H9 (cell line): ENCODE measurements around the gene LARGE1. TPM values are rescaled to one million over a fixed set of nuclear protein-coding genes. Genes with fewer than 3 reads are reported as not detected.

Experiments
- DNase-seq: peaks from one replicate; pipeline ENCODE4 v3.0.0-alpha.2; 2017
- H2AFZ ChIP-seq: one replicate; pipeline ENCODE4 v1.6.1; 2013; ENCODE audit warnings: mild to moderate bottlenecking, low read length, control low read depth, moderate library complexity
- H2AK5ac ChIP-seq: 2 replicates; pipeline ENCODE4 v1.6.1; 2013; ENCODE audit warnings: low read length, control low read depth, mixed read lengths; ENCODE audit not compliant: insufficient read length
- H2BK120ac ChIP-seq: one replicate; pipeline ENCODE4 v1.6.1; 2013; ENCODE audit warnings: low read depth, mild to moderate bottlenecking, low read length, control low read depth, inconsistent platforms; ENCODE audit not compliant: poor library complexity, severe bottlenecking
- H2BK12ac ChIP-seq: 2 replicates; pipeline ENCODE4 v1.6.1; 2013; ENCODE audit warnings: low read length, control low read depth, mixed read lengths, low read depth; ENCODE audit not compliant: insufficient read length
- H2BK15ac ChIP-seq: 2 replicates; pipeline ENCODE4 v1.6.1; 2013; ENCODE audit warnings: low read depth, low read length, control low read depth
- H2BK20ac ChIP-seq: one replicate; pipeline ENCODE4 v1.6.1; 2013; ENCODE audit warnings: low read depth, mild to moderate bottlenecking, low read length, control low read depth, inconsistent platforms; ENCODE audit not compliant: poor library complexity, severe bottlenecking
- H2BK5ac ChIP-seq: 2 replicates; pipeline ENCODE4 v1.6.1; 2013; ENCODE audit warnings: low read length, control low read depth, mixed read lengths; ENCODE audit not compliant: insufficient read length
- H3K14ac ChIP-seq: 2 replicates; pipeline ENCODE4 v1.6.1; 2013; ENCODE audit warnings: low read length, control low read depth; ENCODE audit not compliant: insufficient read depth
- H3K18ac ChIP-seq: 2 replicates; pipeline ENCODE4 v1.6.1; 2013; ENCODE audit warnings: low read depth, mild to moderate bottlenecking, mixed read lengths, low read length, control low read depth; ENCODE audit not compliant: insufficient read length
- H3K23ac ChIP-seq: 2 replicates; pipeline ENCODE4 v1.6.1; 2013; ENCODE audit warnings: low read length, control low read depth, mixed read lengths, low read depth; ENCODE audit not compliant: insufficient read length
- H3K23me2 ChIP-seq: 2 replicates; pipeline ENCODE4 v1.6.1; 2013; ENCODE audit warnings: low read depth, mild to moderate bottlenecking, mixed read lengths, low read length, control low read depth; ENCODE audit not compliant: insufficient read length, poor library complexity, severe bottlenecking
- H3K27ac ChIP-seq: 2 replicates; pipeline ENCODE4 v1.5.1; 2013; ENCODE audit warnings: low read length, control low read depth, mixed read lengths, low read depth; ENCODE audit not compliant: insufficient read length
- H3K27me3 ChIP-seq: 2 replicates; pipeline ENCODE4 v1.6.1; 2013; ENCODE audit warnings: low read length, control low read depth, inconsistent platforms; ENCODE audit not compliant: insufficient read depth
- H3K4ac ChIP-seq: 2 replicates; pipeline ENCODE4 v1.6.1; 2013; ENCODE audit warnings: low read depth, mild to moderate bottlenecking, control low read depth, inconsistent platforms, low read length, moderate library complexity
- H3K4me1 ChIP-seq: 2 replicates; pipeline ENCODE4 v1.6.1; 2013; ENCODE audit warnings: low read length, control low read depth, inconsistent platforms; ENCODE audit not compliant: insufficient read depth
- H3K4me2 ChIP-seq: 2 replicates; pipeline ENCODE4 v1.6.1; 2013; ENCODE audit warnings: low read length, control low read depth, mixed read lengths; ENCODE audit not compliant: insufficient read length, insufficient read depth
- H3K56ac ChIP-seq: 2 replicates; pipeline ENCODE4 v1.6.1; 2013; ENCODE audit warnings: low read depth, mild to moderate bottlenecking, mixed read lengths, low read length, control low read depth; ENCODE audit not compliant: insufficient read length
- H3K79me1 ChIP-seq: 2 replicates; pipeline ENCODE4 v1.6.1; 2013; ENCODE audit warnings: low read depth, mild to moderate bottlenecking, moderate library complexity, low read length, control low read depth, inconsistent platforms; ENCODE audit not compliant: insufficient read depth, poor library complexity, severe bottlenecking
- H3K79me2 ChIP-seq: 2 replicates; pipeline ENCODE4 v1.6.1; 2013; ENCODE audit warnings: low read length, control low read depth, inconsistent platforms; ENCODE audit not compliant: insufficient read depth
- H3K9ac ChIP-seq: 2 replicates; pipeline ENCODE4 v1.6.1; 2013; ENCODE audit warnings: low read length, control low read depth, mixed read lengths; ENCODE audit not compliant: insufficient read length; ENCODE audit errors: extremely low read depth
- H3K9me3 ChIP-seq: one replicate; pipeline ENCODE4 v1.6.1; 2013; ENCODE audit warnings: low read depth, low read length, inconsistent platforms; ENCODE audit not compliant: control insufficient read depth
- H3T11ph ChIP-seq: one replicate; pipeline ENCODE4 v1.6.1; 2013; ENCODE audit warnings: mild to moderate bottlenecking, low read length, control low read depth, inconsistent platforms
- H4K20me1 ChIP-seq: one replicate; pipeline ENCODE4 v1.6.1; 2013; ENCODE audit not compliant: control insufficient read depth, insufficient read length, insufficient read depth
- H4K5ac ChIP-seq: 2 replicates; pipeline ENCODE4 v1.6.1; 2013; ENCODE audit warnings: low read depth, mild to moderate bottlenecking, mixed read lengths, low read length, control low read depth; ENCODE audit not compliant: insufficient read length
- H4K8ac ChIP-seq: replicated peaks from 2 replicates; pipeline ENCODE4 v1.6.1; 2013; ENCODE audit warnings: low read length, control low read depth, mixed read lengths, low read depth; ENCODE audit not compliant: insufficient read length
- H4K91ac ChIP-seq: 2 replicates; pipeline ENCODE4 v1.6.1; 2013; ENCODE audit warnings: low read depth, mild to moderate bottlenecking, moderate library complexity, mixed read lengths, low read length, control low read depth; ENCODE audit not compliant: insufficient read length
- H3K27ac Mint-ChIP-seq, 3 experiments: 2 replicates in 2 of 3; 3 replicates in 1 of 3; pipeline ENCODE4 v1.8.0; 2020 to 2021; ENCODE audit warnings: mixed read lengths in 3 of 3, mild to moderate bottlenecking in 1 of 3, moderate library complexity in 1 of 3
- H3K27me3 Mint-ChIP-seq: 2 replicates; pipeline ENCODE4 v1.8.0; 2021; ENCODE audit warnings: low read depth, mild to moderate bottlenecking, moderate library complexity, mixed read lengths
- H3K36me3 Mint-ChIP-seq, 3 experiments: 2 replicates in 2 of 3; 3 replicates in 1 of 3; pipeline ENCODE4 v1.8.0; 2020 to 2021; ENCODE audit warnings: low read depth in 3 of 3, mixed read lengths in 3 of 3; ENCODE audit not compliant: insufficient read depth in 1 of 3
- H3K4me1 Mint-ChIP-seq, 2 experiments: 2 replicates each; pipeline ENCODE4 v1.8.0; 2020; ENCODE audit warnings: mixed read lengths in 2 of 2
- H3K4me3 Mint-ChIP-seq, 2 experiments: 2 replicates in 1 of 2; 3 replicates in 1 of 2; pipeline ENCODE4 v1.8.0; 2020 to 2021; ENCODE audit warnings: mild to moderate bottlenecking in 2 of 2, mixed read lengths in 2 of 2, moderate library complexity in 1 of 2
- H3K9me3 Mint-ChIP-seq, 2 experiments: 2 replicates in 1 of 2; 3 replicates in 1 of 2; pipeline ENCODE4 v1.8.0; 2020; ENCODE audit warnings: mild to moderate bottlenecking in 2 of 2, mixed read lengths in 2 of 2, moderate library complexity in 1 of 2
- WGBS: extraction: QIAGEN DNeasy Blood & Tissue Kit; methylation state at CpG from one replicate; pipeline ENCODE4 v1.1.7; 2013; ENCODE audit warnings: missing lambda C conversion rate, low lambda C conversion rate, mixed read lengths; ENCODE audit not compliant: insufficient read length; ENCODE audit errors: extremely low coverage; 5-methylcytosine and 5-hydroxymethylcytosine counted together
- total RNA-seq: library from RNA; stranded (reverse); gene quantifications from 2 replicates; pipeline ENCODE4 v1.2.1, GENCODE V29; 2021
- TF ChIP-seq, protein P1 (sequence below): fragments of 200-600 bp; sonication (generic); conservative IDR thresholded peaks from 3 replicates; pipeline ENCODE4 v1.8.0; 2021; ENCODE audit warnings: antibody characterized with exemption, mild to moderate bottlenecking

LARGE1 gene
- total RNA-seq, 1 experiment from 2014 or later: 43.5 TPM

GRCh38 chr22:33524511-33525260 is 395.6 kb downstream of the LARGE1 start:
- DNase-seq: no peak
- Histone ChIP-seq H4K20me1 (no peaks in the 10 kb centered on the region), H3K18ac (no peak overlapping the region), H3K4me1 (no peaks in the 10 kb centered on the region; the same call in 1 of the 2 replicates), H3K23me2 (no peaks in the 10 kb centered on the region), H3T11ph (no peak overlapping the region), H3K4ac (no peak overlapping the region), H3K9me3 (no peaks in the 10 kb centered on the region), H2AK5ac (no peak overlapping the region), H2BK120ac (no peak overlapping the region), H3K14ac (no peak overlapping the region), H2BK15ac (no peak overlapping the region), H2BK20ac (no peak overlapping the region), H3K23ac (no peak overlapping the region), H3K79me1 (no peaks in the 10 kb centered on the region), H3K27ac (no peak overlapping the region), H2AFZ (no peak overlapping the region), H3K79me2 (no peaks in the 10 kb centered on the region; the same call in 1 of the 2 replicates), H3K4me2 (no peak overlapping the region), H3K27me3 (no peaks in the 10 kb centered on the region), H4K8ac (no peak overlapping the region), H2BK12ac (no peak overlapping the region), H3K56ac (no peak overlapping the region), H4K5ac (no peak overlapping the region), H3K9ac (no peak overlapping the region), H2BK5ac (no peak overlapping the region), H4K91ac (no peak overlapping the region)
- WGBS: no CpG with 5 or more reads among the region's 4 CpGs
- Mint-ChIP-seq H3K36me3 (peaks cover 12 to 20% (median 18%) of the 10 kb centered on the region in 3 experiments), H3K9me3 (peaks cover 0 to 8% of the 10 kb centered on the region in 2 experiments; a peak in 1 of 5 replicates), H3K27ac (no peak overlapping the region), H3K4me3 (no peak overlapping the region), H3K27me3 (no peaks in the 10 kb centered on the region), H3K4me1 (peaks cover 8 to 9% of the 10 kb centered on the region in 2 experiments)
- TF ChIP-seq, protein P1, sequence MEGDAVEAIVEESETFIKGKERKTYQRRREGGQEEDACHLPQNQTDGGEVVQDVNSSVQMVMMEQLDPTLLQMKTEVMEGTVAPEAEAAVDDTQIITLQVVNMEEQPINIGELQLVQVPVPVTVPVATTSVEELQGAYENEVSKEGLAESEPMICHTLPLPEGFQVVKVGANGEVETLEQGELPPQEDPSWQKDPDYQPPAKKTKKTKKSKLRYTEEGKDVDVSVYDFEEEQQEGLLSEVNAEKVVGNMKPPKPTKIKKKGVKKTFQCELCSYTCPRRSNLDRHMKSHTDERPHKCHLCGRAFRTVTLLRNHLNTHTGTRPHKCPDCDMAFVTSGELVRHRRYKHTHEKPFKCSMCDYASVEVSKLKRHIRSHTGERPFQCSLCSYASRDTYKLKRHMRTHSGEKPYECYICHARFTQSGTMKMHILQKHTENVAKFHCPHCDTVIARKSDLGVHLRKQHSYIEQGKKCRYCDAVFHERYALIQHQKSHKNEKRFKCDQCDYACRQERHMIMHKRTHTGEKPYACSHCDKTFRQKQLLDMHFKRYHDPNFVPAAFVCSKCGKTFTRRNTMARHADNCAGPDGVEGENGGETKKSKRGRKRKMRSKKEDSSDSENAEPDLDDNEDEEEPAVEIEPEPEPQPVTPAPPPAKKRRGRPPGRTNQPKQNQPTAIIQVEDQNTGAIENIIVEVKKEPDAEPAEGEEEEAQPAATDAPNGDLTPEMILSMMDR: no peak
